DMS114 treated with DMSO at 0.1 percent for 48 hours (cell line): Measurements from ENCODE around the gene NKPD1.

Experiments used
- DNase-seq: peaks from one replicate; lab custom pipeline; 2025; ENCODE audit not compliant: unreplicated experiment; lab: John Stamatoyannopoulos, UW

Gene NKPD1

DNA sequence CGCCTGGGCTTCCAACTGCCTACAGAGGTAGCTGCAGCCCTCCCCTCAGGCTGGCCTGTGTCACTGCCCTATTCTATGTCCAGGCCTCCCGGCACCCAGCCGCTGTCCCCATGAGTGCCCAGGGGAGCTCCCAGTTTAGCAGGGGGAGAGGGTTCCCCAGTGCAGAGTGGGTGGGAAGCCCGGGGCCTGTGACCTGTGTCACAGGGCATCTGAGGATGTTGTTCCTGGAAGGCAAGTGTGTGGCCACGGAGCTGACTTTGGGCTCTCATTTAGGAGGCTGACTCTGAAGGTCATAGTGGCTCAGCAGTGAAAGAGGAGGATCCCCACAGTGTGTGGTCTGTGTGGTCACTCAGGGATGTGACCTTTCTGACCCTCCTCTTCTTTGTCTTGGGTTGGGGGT lies 42.7 kb downstream of the NKPD1 start:
- DNase-seq: no peak

DNA sequence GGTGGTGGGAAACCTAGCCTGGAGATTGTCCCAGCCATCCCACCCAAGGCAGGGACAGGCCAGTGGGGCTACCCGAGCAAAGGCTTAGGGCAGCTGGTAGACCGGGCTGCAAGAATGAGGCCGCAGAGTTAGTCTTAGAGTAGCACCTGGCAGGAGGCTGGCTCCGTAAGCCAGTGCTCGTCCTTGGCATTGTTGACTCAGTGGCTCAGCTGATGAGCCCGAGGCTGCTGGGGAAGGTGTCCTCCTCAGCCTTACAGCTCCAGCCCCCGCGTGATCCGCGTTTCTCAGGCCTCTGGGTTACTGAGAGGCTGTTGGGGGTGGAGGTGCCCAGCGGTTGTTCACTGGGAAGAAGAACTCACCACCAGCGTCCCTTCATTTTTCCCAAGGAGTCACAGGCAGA lies 43.1 kb downstream of the NKPD1 start:
- no peak for DNase-seq

DNA sequence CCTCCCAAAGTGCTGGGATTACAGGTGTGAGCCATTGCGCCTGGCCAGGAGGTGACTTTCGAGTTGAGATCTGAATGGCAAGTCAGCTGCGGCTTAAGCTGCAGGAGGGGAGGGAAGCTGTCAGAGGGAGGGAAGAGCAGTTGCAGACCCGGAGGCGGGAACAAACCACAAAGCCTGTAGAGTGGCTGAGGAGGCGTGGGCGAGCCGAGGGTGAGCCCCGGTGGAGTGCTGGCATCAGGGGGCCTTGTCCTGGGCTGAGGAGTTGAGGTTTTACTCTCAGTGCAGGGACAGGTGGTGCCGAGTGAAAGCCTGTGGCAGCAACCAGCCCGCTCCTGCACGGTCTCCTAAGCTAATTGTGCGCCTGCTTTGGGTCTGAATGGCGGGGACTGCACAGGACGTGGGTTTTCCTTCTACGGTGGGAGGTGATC lies 43.6 kb downstream of the NKPD1 start:
- DNase-seq: no peak

DNA sequence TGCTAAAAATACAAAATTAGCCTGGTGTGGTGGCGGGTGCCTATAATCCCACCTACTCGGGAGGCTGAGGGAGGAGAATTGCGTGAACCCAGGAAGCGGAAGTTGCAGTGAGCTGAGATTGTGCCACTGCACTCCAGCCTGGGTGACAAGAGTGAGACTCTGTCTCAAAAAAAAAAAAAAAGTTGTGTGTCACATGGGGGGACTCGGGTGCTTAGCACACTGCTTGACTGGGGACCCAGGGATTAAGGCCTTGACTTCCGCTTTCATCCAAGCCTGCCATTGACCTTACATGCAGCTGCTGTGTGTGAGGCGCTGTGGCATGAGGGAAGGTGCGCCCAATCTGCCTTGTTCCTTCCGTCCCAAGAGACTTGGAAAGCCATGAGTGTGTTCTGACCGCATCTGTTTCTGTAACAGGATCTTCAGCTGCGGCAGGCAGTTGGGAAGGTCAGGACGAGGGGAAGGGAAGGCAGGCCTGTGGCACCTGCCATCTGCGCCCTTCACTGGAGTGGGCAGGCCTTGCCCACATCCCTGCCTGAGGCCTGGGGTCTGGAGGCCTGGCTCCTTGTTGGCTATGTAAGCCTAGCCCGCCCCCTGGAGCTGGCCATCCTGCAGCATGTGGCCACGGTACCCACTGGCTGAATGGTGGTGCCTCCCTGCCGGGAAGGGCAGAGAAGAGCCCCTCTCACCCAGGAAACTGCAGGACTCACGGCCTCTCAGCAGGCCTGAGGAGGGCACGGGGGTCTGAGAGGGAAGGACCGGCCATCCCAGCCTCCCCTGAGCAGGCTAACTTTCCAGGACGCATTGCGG lies 44.8 kb downstream of the NKPD1 start:
- DNase-seq: no peak

DNA sequence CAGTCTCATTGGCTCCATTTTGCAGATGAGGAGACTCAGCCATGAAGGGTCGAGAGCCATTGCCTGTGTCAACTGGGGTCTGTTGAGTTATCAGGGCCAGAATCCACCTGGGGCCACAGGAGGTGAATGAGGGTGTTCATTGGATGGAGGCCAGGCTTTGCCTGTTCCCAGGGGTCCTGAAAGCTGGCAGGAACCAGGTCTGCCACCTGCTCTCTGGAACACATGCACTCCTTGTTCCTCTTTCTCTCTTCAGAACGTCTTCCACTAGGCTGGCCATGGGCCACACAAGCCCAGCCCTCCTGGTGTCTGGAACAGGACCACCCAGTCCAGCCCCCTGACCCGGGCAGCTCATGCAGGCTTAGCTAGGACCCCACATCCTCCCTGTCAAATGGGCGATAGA lies 46.7 kb downstream of the NKPD1 start:
- no peak for DNase-seq

DNA sequence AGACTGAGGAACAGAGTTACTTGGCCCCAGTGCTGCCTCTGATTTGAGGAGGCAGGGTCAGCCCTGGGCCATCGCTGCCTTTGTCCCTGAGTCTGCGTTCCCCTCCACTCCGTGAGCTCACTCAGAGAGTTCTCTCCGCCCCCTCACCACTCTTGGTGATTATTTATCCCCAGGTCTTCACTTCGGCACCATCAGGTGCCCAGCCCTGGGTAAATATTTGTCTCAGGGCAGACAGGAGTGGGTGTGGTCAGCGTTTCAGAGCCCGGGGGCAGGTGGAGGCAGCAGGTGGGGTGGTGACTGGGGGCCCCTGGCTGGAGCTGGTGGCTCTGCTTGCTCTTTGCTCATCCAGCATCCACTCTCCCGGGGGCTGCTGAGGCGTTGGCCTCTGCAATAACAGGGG lies 47.2 kb downstream of the NKPD1 start:
- DNase-seq: no peak

DNA sequence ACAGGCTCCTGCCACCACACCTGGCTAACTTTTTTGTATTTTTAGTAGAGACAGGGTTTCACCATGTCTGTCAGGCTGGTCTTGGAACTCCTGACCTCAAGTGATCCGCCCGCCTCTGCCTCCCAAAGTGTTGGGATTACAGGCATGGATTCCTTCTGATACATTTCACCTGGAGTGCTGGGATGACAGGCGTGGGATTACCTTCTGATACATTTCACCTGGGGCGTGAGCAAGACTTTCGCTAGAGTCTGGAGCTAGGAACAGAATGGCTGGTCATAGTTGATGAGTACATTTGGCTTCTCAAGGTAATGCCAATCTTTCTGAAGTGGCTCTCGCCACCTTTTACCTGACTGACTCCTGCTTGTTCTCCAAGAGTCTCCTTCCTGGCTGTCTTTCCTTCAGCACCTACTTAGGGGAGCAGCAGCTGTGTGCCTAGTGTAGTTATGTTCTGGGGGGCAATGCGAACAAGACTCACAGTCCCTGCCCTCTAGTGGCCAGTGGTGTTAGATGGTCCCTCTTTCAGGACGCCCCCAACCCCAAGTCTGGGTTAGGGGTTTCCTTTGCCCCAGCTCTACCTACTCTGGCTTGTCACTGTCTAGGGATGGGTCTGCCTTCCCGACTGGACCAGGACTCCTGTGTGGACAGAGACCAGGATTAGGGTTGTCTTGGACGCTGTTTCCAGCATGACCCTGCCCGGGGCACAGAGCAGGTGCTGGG lies 48.5 kb downstream of the NKPD1 start:
- DNase-seq: no peak
